Liver (tissue), 9 donors: Measurements from ENCODE around the gene APBA2. TPM values are rescaled to one million over a fixed set of nuclear protein-coding genes. Genes with fewer than 3 reads are reported as not detected.

Experiments
- DNase-seq: peaks from one replicate; pipeline ENCODE4 v3.0.0-alpha.2; 2017; ENCODE audit warnings: low spot score
- H3K27ac ChIP-seq, 2 donors: one replicate each; pipeline ENCODE4 v1.7.0; 2013; ENCODE audit warnings: inconsistent platforms in 2 of 2, low read length in 2 of 2, control low read depth in 1 of 2, low read depth in 1 of 2, mild to moderate bottlenecking in 1 of 2
- H3K27me3 ChIP-seq, 4 donors: one replicate each; pipeline versions ENCODE4 v1.6.1 to v1.7.0; 2013; ENCODE audit warnings: low read length in 3 of 4, inconsistent platforms in 1 of 4, mild to moderate bottlenecking in 1 of 4, moderate library complexity in 1 of 4; ENCODE audit not compliant: control insufficient read depth in 4 of 4, insufficient read depth in 4 of 4
- H3K36me3 ChIP-seq, 4 donors: one replicate each; pipeline versions ENCODE4 v1.6.1 to v1.7.0; 2013; ENCODE audit warnings: low read length in 3 of 4, mild to moderate bottlenecking in 3 of 4, low read depth in 1 of 4, moderate library complexity in 1 of 4; ENCODE audit not compliant: control insufficient read depth in 4 of 4, insufficient read depth in 3 of 4
- H3K4me1 ChIP-seq, 4 donors: one replicate each; pipeline versions ENCODE4 v1.6.1 to v1.7.0; 2013; ENCODE audit warnings: low read length in 3 of 4, mild to moderate bottlenecking in 3 of 4, moderate library complexity in 1 of 4; ENCODE audit not compliant: control insufficient read depth in 4 of 4, insufficient read depth in 4 of 4
- H3K4me3 ChIP-seq, 3 donors: one replicate each; pipeline versions ENCODE4 v1.6.1 to v1.7.0; 2013; ENCODE audit warnings: low read length in 3 of 3, control low read depth in 1 of 3, low read depth in 1 of 3, mild to moderate bottlenecking in 1 of 3
- H3K9ac ChIP-seq, 2 donors: one replicate each; pipeline ENCODE4 v1.7.0; 2013; ENCODE audit warnings: low read length in 2 of 2, mild to moderate bottlenecking in 2 of 2, moderate library complexity in 2 of 2, control low read depth in 1 of 2, low read depth in 1 of 2
- H3K9me3 ChIP-seq, 4 donors: one replicate each; pipeline versions ENCODE4 v1.6.1 to v1.7.0; 2013; ENCODE audit warnings: low read length in 3 of 4; ENCODE audit not compliant: control insufficient read depth in 4 of 4
- ATF3 ChIP-seq: IDR thresholded peaks from 2 replicates; pipeline ENCODE4 v1.6.1; 2016; ENCODE audit warnings: antibody characterized with exemption
- CTCF ChIP-seq: fragments of 150-350 bp; IDR thresholded peaks from 2 replicates; pipeline ENCODE4 v1.5.1; 2017; ENCODE audit warnings: improper control_type of control experiment, low read depth, low read length; ENCODE audit not compliant: missing input control
- EGR1 ChIP-seq, 2 donors: IDR thresholded peaks; 2 replicates each; pipeline ENCODE4 v1.6.1; 2016 to 2018; ENCODE audit warnings: antibody characterized with exemption in 2 of 2, low read depth in 2 of 2
- FOXA1 ChIP-seq: IDR thresholded peaks from 2 replicates; pipeline ENCODE4 v1.6.1; 2016; ENCODE audit warnings: antibody characterized with exemption
- FOXA2 ChIP-seq: IDR thresholded peaks from 2 replicates; pipeline ENCODE4 v1.6.1; 2016; ENCODE audit warnings: antibody characterized with exemption
- GABPA ChIP-seq, 2 donors: IDR thresholded peaks in 1 of 2; conservative IDR thresholded peaks in 1 of 2; 2 replicates each; pipeline ENCODE4 v1.6.1; 2016; ENCODE audit warnings: antibody characterized with exemption in 2 of 2, mild to moderate bottlenecking in 1 of 2, moderate library complexity in 1 of 2
- HNF4A ChIP-seq, 2 donors: conservative IDR thresholded peaks; 2 replicates each; pipeline ENCODE4 v1.6.1; 2016; ENCODE audit warnings: antibody characterized with exemption in 2 of 2, mild to moderate bottlenecking in 2 of 2
- HNF4G ChIP-seq: IDR thresholded peaks from 2 replicates; pipeline ENCODE4 v1.6.1; 2016; ENCODE audit warnings: antibody characterized with exemption
- JUND ChIP-seq, 2 donors: IDR thresholded peaks; 2 replicates each; pipeline ENCODE4 v1.6.1; 2016; ENCODE audit warnings: antibody characterized with exemption in 2 of 2
- MAX ChIP-seq: IDR thresholded peaks from 2 replicates; pipeline ENCODE4 v1.6.1; 2016; ENCODE audit warnings: antibody characterized with exemption
- NR2F2 ChIP-seq: IDR thresholded peaks from 2 replicates; pipeline ENCODE4 v1.6.1; 2016; ENCODE audit warnings: antibody characterized with exemption
- RAD21 ChIP-seq, 2 donors: IDR thresholded peaks; 2 replicates each; pipeline ENCODE4 v1.6.1; 2016; ENCODE audit warnings: antibody characterized with exemption in 2 of 2, mild to moderate bottlenecking in 2 of 2
- REST ChIP-seq: IDR thresholded peaks from 2 replicates; pipeline ENCODE4 v1.6.1; 2016; ENCODE audit warnings: antibody characterized with exemption, mild to moderate bottlenecking
- RXRA ChIP-seq, 2 donors: IDR thresholded peaks; 2 replicates each; pipeline ENCODE4 v1.6.1; 2017 to 2018; ENCODE audit warnings: antibody characterized with exemption in 2 of 2, mild to moderate bottlenecking in 1 of 2
- SP1 ChIP-seq: IDR thresholded peaks from 2 replicates; pipeline ENCODE4 v1.6.1; 2018; ENCODE audit warnings: antibody characterized with exemption, mild to moderate bottlenecking
- TAF1 ChIP-seq: conservative IDR thresholded peaks from 2 replicates; pipeline ENCODE4 v1.6.1; 2016; ENCODE audit warnings: antibody characterized with exemption, mild to moderate bottlenecking
- YY1 ChIP-seq: IDR thresholded peaks from 2 replicates; pipeline ENCODE4 v1.6.1; 2016; ENCODE audit warnings: antibody characterized with exemption, mild to moderate bottlenecking
- ZBTB33 ChIP-seq: IDR thresholded peaks from 2 replicates; pipeline ENCODE4 v1.6.1; 2016; ENCODE audit warnings: antibody characterized with exemption
- WGBS: extraction: QIAGEN DNeasy Blood & Tissue Kit; methylation state at CpG from one replicate; pipeline ENCODE4 v1.1.7; 2013; 5-methylcytosine and 5-hydroxymethylcytosine counted together
- polyA plus RNA-seq, 2 donors: library from polyadenylated mRNA; stranded (reverse) in 1 of 2; unstranded in 1 of 2; fragments of 200-250 nt in 1 of 2; fragments of >200 nt in 1 of 2; fragmentation: Nextera tagmentation in 1 of 2; extraction: Ambion mirVana in 1 of 2; gene quantifications; one replicate each; pipeline versions ENCODE4 v1.2.1 to v1.2.3, GENCODE V29; 2013 to 2015
- total RNA-seq, 2 donors: library from RNA; depleted of rRNA; stranded (reverse); fragments of >200 nt; gene quantifications; one replicate each; pipeline ENCODE4 v1.2.3, GENCODE V29; 2014
- donor health status: healthy.
- donor health status: healthy.
- donor health status: healthy.
- donor health status: healthy.
- donor health status: healthy.

APBA2 gene
- total and polyA plus RNA-seq, 4 donors: 0.38 to 2.9 (median 1.7) TPM

- TF ChIP-seq FOXA2: no peak
- TF ChIP-seq HNF4A (conservative IDR thresholded peaks at IDR 0.05): no peak
- TF ChIP-seq MAX: no peak
- no peak for TF ChIP-seq HNF4G
- no peak for TF ChIP-seq SP1
- no peak for TF ChIP-seq ZBTB33
- TF ChIP-seq FOXA1: no peak
- no peak for TF ChIP-seq REST
- TF ChIP-seq GABPA (IDR thresholded peaks at IDR 0.05 in 1 of 2, conservative IDR thresholded peaks at IDR 0.05 in 1 of 2): no peak
- TF ChIP-seq NR2F2: no peak
- no peak for TF ChIP-seq ATF3
- TF ChIP-seq RXRA (IDR thresholded peaks at IDR 0.05): no peak
- TF ChIP-seq RAD21 (IDR thresholded peaks at IDR 0.05): no peak
- no peak for TF ChIP-seq CTCF
- no peak for TF ChIP-seq TAF1
- no peak for TF ChIP-seq YY1
- no peak for TF ChIP-seq JUND (IDR thresholded peaks at IDR 0.05)
- TF ChIP-seq EGR1 (IDR thresholded peaks at IDR 0.05; ENCODE audit: low read depth in 2 of 2): no peak
- Histone ChIP-seq H3K36me3 (no peaks in the 10 kb centered on the region), H3K27me3 (no peaks in the 10 kb centered on the region), H3K4me3 (no peak overlapping the region), H3K27ac (no peak overlapping the region), H3K9ac (no peak overlapping the region), H3K4me1 (no peaks in the 10 kb centered on the region), H3K9me3 (no peaks in the 10 kb centered on the region)
- DNase-seq: no peak
- WGBS: 88% methylated on average over 17 of the region's 17 CpGs
Observed at GRCh38 chr15:28919201-28919635, 33.4 kb downstream of the APBA2 start.
